DMS153 (cell line): ENCODE results near the gene PAM.

ENCODE experiments used
- DNase-seq: peaks from one replicate; lab custom pipeline; 2025; lab: John Stamatoyannopoulos, UW

Gene PAM

GRCh38 chr5:102863058-102863457 is 108.0 kb downstream of the PAM start:
- DNase-seq, result peak; percentile 40

- no peak for DNase-seq
Observed at GRCh38 chr5:102863764-102864560, 108.9 kb downstream of the PAM start.

- DNase-seq, result no peak
Observed at GRCh38 chr5:102865171-102865509, 110.0 kb downstream of the PAM start.

- DNase-seq, result no peak
Observed at GRCh38 chr5:102865510-102866236, 110.6 kb downstream of the PAM start.

GRCh38 chr5:102866237-102866600 is 111.1 kb downstream of the PAM start:
- no peak for DNase-seq

GRCh38 chr5:102867992-102868662 is 113.0 kb downstream of the PAM start:
- no peak for DNase-seq

- DNase-seq, result no peak
Observed at GRCh38 chr5:102869230-102869629, 114.1 kb downstream of the PAM start.

- no peak for DNase-seq
Observed at GRCh38 chr5:102873379-102873932, 118.4 kb downstream of the PAM start.

GRCh38 chr5:102874054-102874453 is 118.9 kb downstream of the PAM start:
- DNase-seq, result no peak

- DNase-seq, result no peak
Observed at GRCh38 chr5:102875721-102876123, 120.6 kb downstream of the PAM start.

GRCh38 chr5:102876610-102877009 is 121.5 kb downstream of the PAM start:
- no peak for DNase-seq

GRCh38 chr5:102879741-102880140 is 124.6 kb downstream of the PAM start:
- DNase-seq, result no peak

GRCh38 chr5:102886586-102886985 is 131.5 kb downstream of the PAM start:
- DNase-seq, result no peak

GRCh38 chr5:102888483-102888882 is 133.4 kb downstream of the PAM start:
- no peak for DNase-seq

- no peak for DNase-seq
Observed at GRCh38 chr5:102889033-102889432, 133.9 kb downstream of the PAM start.

GRCh38 chr5:102890133-102890532 is 135.0 kb downstream of the PAM start:
- no peak for DNase-seq

- no peak for DNase-seq
Observed at GRCh38 chr5:102891175-102891574, 136.1 kb downstream of the PAM start.

GRCh38 chr5:102893942-102894341 is 138.8 kb downstream of the PAM start:
- no peak for DNase-seq

- DNase-seq, result no peak
Observed at GRCh38 chr5:102895234-102895633, 140.1 kb downstream of the PAM start.

GRCh38 chr5:102895976-102896375 is 140.9 kb downstream of the PAM start:
- DNase-seq, result no peak

- no peak for DNase-seq
Observed at GRCh38 chr5:102901424-102902134, 146.5 kb downstream of the PAM start.

GRCh38 chr5:102902135-102902448 is 147.0 kb downstream of the PAM start:
- DNase-seq, result no peak
